GM12878 (cell line): ENCODE results near the gene MAP4K2. TPM values are rescaled to one million over a fixed set of nuclear protein-coding genes. Genes with fewer than 3 reads are reported as not detected.

ENCODE experiments used
- ATAC-seq: fragments of 200-7000 bp; cut with Tn5 transposase; 3 replicates; pipeline ENCODE4 v1.9.1; 2020; ENCODE audit warnings: mild to moderate bottlenecking, moderate library complexity
- BruUV-seq: library from RNA; stranded (reverse); fragments of 400-500 nt; replicated peaks from 2 replicates; lab custom pipeline; 2021; lab: Mats Ljungman, UMichigan
- CTCF ChIA-PET: fragments of 300-600 bp; sonication (Branson Sonifier 250); formaldehyde crosslinking; extraction: SDS; loops from one replicate; lab custom pipeline; 2021; ENCODE audit warnings: inconsistent platforms; lab: Yijun Ruan, JAX
- POLR2A ChIA-PET: fragments of 350-600 bp; formaldehyde crosslinking; extraction: SDS; loops from one replicate; lab custom pipeline; 2021; ENCODE audit warnings: inconsistent platforms; lab: Charles Lee
- RAD21 ChIA-PET: fragments of 300-600 bp; sonication (Branson Sonifier 250); formaldehyde crosslinking; loops from one replicate; lab custom pipeline; 2023; ENCODE audit warnings: antibody characterized with exemption; ENCODE audit not compliant: unreplicated experiment; lab: Charles Lee
- SMC1A ChIA-PET: fragments of 300-600 bp; sonication (Branson Sonifier 250); formaldehyde crosslinking; loops from one replicate; lab custom pipeline; 2023; ENCODE audit not compliant: unreplicated experiment, uncharacterized antibody; lab: Charles Lee
- DNase-seq: peaks from one replicate; pipeline ENCODE4 v3.0.0-alpha.2; 2011; ENCODE audit warnings: low read depth, low spot score
- FAIRE-seq: peaks from 3 replicates; lab custom pipeline; 2011; peaks lifted over from hg19 to GRCh38; lab: Jason Lieb, UNC
- H2AFZ ChIP-seq: 2 replicates; pipeline ENCODE4 v1.6.0; 2011; ENCODE audit warnings: low read depth, low read length, control low read depth; ENCODE audit not compliant: control insufficient read depth
- H3K27ac ChIP-seq: 2 replicates; pipeline ENCODE4 v1.5.1; 2011; ENCODE audit warnings: control low read depth; ENCODE audit not compliant: control insufficient read depth, insufficient read depth
- H3K27me3 ChIP-seq, 2 experiments: replicated peaks in 1 of 2; 2 replicates each; pipeline versions ENCODE4 v1.6.0 to v1.6.1; 2011; ENCODE audit warnings: low read length in 1 of 2; ENCODE audit not compliant: control insufficient read depth in 2 of 2, insufficient read depth in 2 of 2
- H3K36me3 ChIP-seq, 2 experiments: 2 replicates each; pipeline ENCODE4 v1.5.1; 2011; ENCODE audit warnings: low read length in 1 of 2; ENCODE audit not compliant: control insufficient read depth in 2 of 2, insufficient read depth in 2 of 2
- H3K4me1 ChIP-seq: 2 replicates; pipeline ENCODE4 v1.6.1; 2011; ENCODE audit warnings: mild to moderate bottlenecking, low read length, moderate library complexity, mixed read lengths; ENCODE audit not compliant: control insufficient read depth, insufficient read depth
- H3K4me2 ChIP-seq: 2 replicates; pipeline ENCODE4 v1.6.0; 2011; ENCODE audit warnings: control low read depth; ENCODE audit not compliant: control insufficient read depth, insufficient read depth
- H3K4me3 ChIP-seq: fragments of 200-600 bp; sonication (generic); 2 replicates; pipeline ENCODE4 v1.5.1; 2016
- H3K79me2 ChIP-seq: 2 replicates; pipeline ENCODE4 v1.6.0; 2011; ENCODE audit warnings: low read length; ENCODE audit not compliant: control insufficient read depth, insufficient read depth
- H3K9ac ChIP-seq: 2 replicates; pipeline ENCODE4 v1.8.0; 2011; ENCODE audit warnings: low read length, control low read depth, mixed read lengths; ENCODE audit not compliant: control insufficient read depth, insufficient read depth
- H3K9me3 ChIP-seq: replicated peaks from 3 replicates; pipeline ENCODE4 v1.5.1; 2011; ENCODE audit warnings: mild to moderate bottlenecking, low read length; ENCODE audit not compliant: control insufficient read depth, insufficient read depth
- H4K20me1 ChIP-seq: 2 replicates; pipeline ENCODE4 v1.6.0; 2011; ENCODE audit not compliant: control insufficient read depth, insufficient read depth
- BHLHE40 ChIP-seq, 2 experiments: fragments of 450-650 bp in 1 of 2; IDR thresholded peaks; 2 replicates each; pipeline ENCODE4 v1.6.1; 2011 to 2017; ENCODE audit warnings: low read depth in 2 of 2, borderline replicate concordance in 1 of 2, improper control_type of control experiment in 1 of 2, low read length in 1 of 2, mild to moderate bottlenecking in 1 of 2
- CBFB ChIP-seq: IDR thresholded peaks from 2 replicates; pipeline ENCODE4 v1.6.1; 2016; ENCODE audit warnings: antibody characterized with exemption, low read depth
- FOS ChIP-seq: IDR thresholded peaks from 3 replicates; pipeline ENCODE4 v1.6.1; 2011; ENCODE audit warnings: borderline replicate concordance; ENCODE audit not compliant: insufficient read length; ENCODE audit errors: extremely low read depth
- KDM1A ChIP-seq: fragments of 200-600 bp; sonication (generic); IDR thresholded peaks from 2 replicates; pipeline ENCODE4 v1.6.1; 2016; ENCODE audit warnings: borderline replicate concordance
- MTA2 ChIP-seq: fragments of 450-650 bp; IDR thresholded peaks from 2 replicates; pipeline ENCODE4 v1.6.1; 2016; ENCODE audit warnings: low read depth, mild to moderate bottlenecking, moderate library complexity
- NKRF ChIP-seq: fragments of 450-650 bp; conservative IDR thresholded peaks from 2 replicates; pipeline ENCODE4 v1.6.1; 2017; ENCODE audit warnings: mild to moderate bottlenecking, moderate library complexity
- NR2F1 ChIP-seq: fragments of 450-650 bp; conservative IDR thresholded peaks from 2 replicates; pipeline ENCODE4 v1.6.1; 2017; ENCODE audit warnings: mild to moderate bottlenecking
- PBX3 ChIP-seq: IDR thresholded peaks from 2 replicates; pipeline ENCODE4 v1.6.1; 2011; ENCODE audit warnings: mild to moderate bottlenecking, low read depth, low read length, moderate library complexity; ENCODE audit not compliant: insufficient replicate concordance
- SIX5 ChIP-seq: IDR thresholded peaks from 2 replicates; pipeline ENCODE4 v1.6.1; 2011; ENCODE audit warnings: mild to moderate bottlenecking, low read depth, low read length, moderate library complexity; ENCODE audit not compliant: severe bottlenecking
- SMAD5 ChIP-seq: IDR thresholded peaks from 2 replicates; pipeline ENCODE4 v1.6.1; 2016; ENCODE audit warnings: antibody characterized with exemption, low read depth
- SRF ChIP-seq, 2 experiments: IDR thresholded peaks; 2 replicates each; pipeline ENCODE4 v1.6.1; 2011; ENCODE audit warnings: low read depth in 2 of 2, low read length in 2 of 2, mild to moderate bottlenecking in 1 of 2, moderate library complexity in 1 of 2
- ZBTB11 ChIP-seq: fragments of 450-650 bp; formaldehyde crosslinking; IDR thresholded peaks from 2 replicates; pipeline ENCODE4 v1.5.0; 2022; ENCODE audit warnings: mild to moderate bottlenecking, missing genetic modification characterization
- ZNF217 ChIP-seq: fragments of 450-650 bp; IDR thresholded peaks from 2 replicates; pipeline ENCODE4 v1.6.1; 2017; ENCODE audit warnings: antibody characterized with exemption, mild to moderate bottlenecking
- ZNF24 ChIP-seq: fragments of 450-650 bp; IDR thresholded peaks from 2 replicates; pipeline ENCODE4 v1.6.1; 2017; ENCODE audit warnings: antibody characterized with exemption, mild to moderate bottlenecking
- ZNF384 ChIP-seq: IDR thresholded peaks from 2 replicates; pipeline ENCODE4 v1.6.1; 2012; ENCODE audit warnings: low read depth, mild to moderate bottlenecking, low read length, improper control_type of control experiment, borderline replicate concordance
- WGBS: methylation state at CpG from one replicate; pipeline ENCODE4 v1.1.6; 2016; ENCODE audit warnings: low lambda C conversion rate; ENCODE audit not compliant: insufficient replicate concordance, insufficient coverage; ENCODE audit errors: missing lambda C conversion rate; 5-methylcytosine and 5-hydroxymethylcytosine counted together
- in situ Hi-C: fragments of 300-500 bp; cut with MboI; formaldehyde crosslinking; loops from 9 replicates; pipeline ENCODE4 v1.14.3; 2018; ENCODE audit warnings: mixed read lengths
- intact Hi-C: fragments of 100-400 bp; cut with micrococcal nuclease; formaldehyde crosslinking; loops from one replicate; pipeline ENCODE4 v1.14.2; 2022; ENCODE audit not compliant: unreplicated experiment
- polyA plus RNA-seq, 11 experiments: library from polyadenylated mRNA; depleted of rRNA in 4 of 11; unstranded in 6 of 11; stranded (reverse) in 5 of 11; fragments of >200 nt; fragmentation: Nextera tagmentation in 4 of 11; fragmentation: Illumina TruSeq in 1 of 11; extraction: Ambion mirVana in 4 of 11; extraction: Trizol in 1 of 11; gene quantifications; 1 replicate in 1 of 11; 2 replicates in 10 of 11; pipeline versions ENCODE4 v1.2.1 to v1.2.3, GENCODE V29; 2011 to 2016; ENCODE audit warnings: inconsistent platforms in 2 of 11, missing spikeins in 2 of 11, low read depth in 1 of 11
- total RNA-seq, 4 experiments: library from RNA; depleted of rRNA in 3 of 4; stranded (reverse); fragments of >200 nt in 3 of 4; fragmentation: Illumina TruSeq in 1 of 4; extraction: Trizol in 1 of 4; gene quantifications; 2 replicates each; pipeline versions ENCODE4 v1.2.1 to v1.2.3, GENCODE V29; 2013 to 2021

The MAP4K2 gene
- total and polyA plus RNA-seq, 10 of the 15 experiments (the other 5 are each of a cell fraction or from before 2014, with no cell fraction given): 0.98 to 78.1 (median 48.9) TPM

- no peak for TF ChIP-seq SMAD5
Observed at GRCh38 chr11:64745521-64746328, 57.3 kb downstream of the MAP4K2 start (continued).

GRCh38 chr11:64745189-64745520 is 57.9 kb downstream of the MAP4K2 start:
- Histone ChIP-seq H3K4me1 (peaks cover 29% of the 10 kb centered on the region), H3K9ac (peak overlapping the region; percentile 27; the same call in 1 of the 2 replicates), H3K27ac (peak overlapping the region; percentile 53), H3K27me3 (peaks cover 0 to 5% of the 10 kb centered on the region in 2 experiments; a peak in 3 of 4 replicates), H2AFZ (peak overlapping the region; percentile 77), H3K9me3 (no peaks in the 10 kb centered on the region), H3K36me3 (no peaks in the 10 kb centered on the region), H3K4me2 (peak overlapping the region; percentile 98), H4K20me1 (no peaks in the 10 kb centered on the region), H3K79me2 (no peaks in the 10 kb centered on the region), H3K4me3 (peak overlapping the region; percentile 59)
- ChIA-PET CTCF (interaction anchor here (0.5 to 9.7 kb wide), 10 partner anchors 19 to 677 kb away, joined by 3 to 86 read pairs (median 6); partner anchors contain the start of genes NEAT1 and SF1), SMC1A (interaction anchor here (0.7 to 2.2 kb wide), 4 partner anchors 18 to 33 kb away, joined by 3 to 11 read pairs (median 8); partner anchors contain the start of gene SF1), POLR2A (no interaction called here), RAD21 (interaction anchor here (0.9 to 1.8 kb wide), 5 partner anchors 27 to 104 kb away, joined by 3 to 5 read pairs (median 4); partner anchors contain the start of gene SF1)
- in situ Hi-C loops: no loop called here
- DNase-seq (no peak), FAIRE-seq (no peak), ATAC-seq (peak; percentile 26)
- WGBS: 2% methylated on average over 14 of the region's 20 CpGs
- intact Hi-C loops: loop anchor here (2.0 kb wide), 1 partner anchor 28 kb away; no protein-coding TSS in a partner anchor
- BruUV-seq: no TSS peak
- TF ChIP-seq ZBTB11 (CRISPR knock-in tag) (no peak), KDM1A (no peak), CBFB (no peak), ZNF24 (no peak), MTA2 (no peak), PBX3 (no peak), ZNF217 (no peak), SIX5 (no peak), SRF (IDR thresholded peaks at IDR 0.05; ENCODE audit: low read depth in 2 of 2, low read length in 2 of 2) (no peak), FOS (no peak), BHLHE40 (IDR thresholded peaks at IDR 0.05; ENCODE audit: borderline replicate concordance in 1 of 2, low read depth in 2 of 2, low read length in 1 of 2) (peak in 1 of 2 experiments; percentile 42; a peak in 1 of 4 replicates), NKRF (0 out of 2 replicates have a peak, but pooled peaks have one; percentile 21), ZNF384 (no peak), NR2F1 (no peak)
